ENCODE data around the gene PAPPA. TPM values are rescaled to one million over a fixed set of nuclear protein-coding genes. Genes with fewer than 3 reads are reported as not detected.

The PAPPA gene
- total and polyA plus RNA-seq, 2 donors from 2014 or later: 4.2 to 10.2 TPM

DNA sequence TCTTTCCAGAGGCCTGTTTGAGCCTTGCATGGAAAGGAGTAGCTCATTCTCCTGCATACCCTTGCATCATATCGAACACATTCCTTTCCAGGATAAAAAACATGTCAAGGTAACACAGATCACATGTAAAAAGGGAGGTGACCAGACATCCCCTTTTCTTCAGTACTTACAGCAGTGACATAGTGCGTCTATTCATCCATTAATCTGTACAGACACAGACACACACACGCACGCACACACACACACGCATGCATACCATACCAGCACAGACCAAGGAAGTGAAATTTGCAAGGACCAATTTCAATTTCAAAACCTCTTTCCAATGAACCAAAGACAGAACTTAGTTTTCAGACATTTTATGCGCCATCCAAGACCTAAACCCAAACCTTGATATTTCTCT lies 256.0 kb downstream of the PAPPA start:
- Histone ChIP-seq H3K27ac (ENCODE audit: low read depth in 2 of 2, low read length in 2 of 2) (no peak overlapping the region), H3K36me3 (ENCODE audit: control insufficient read depth in 2 of 3, insufficient read depth in 3 of 3, low read length in 3 of 3) (no peaks in the 10 kb centered on the region), H3K9ac (ENCODE audit: low read length in 3 of 3) (no peak overlapping the region), H3K4me3 (ENCODE audit: low read length in 3 of 3) (no peak overlapping the region), H3K4me1 (ENCODE audit: control insufficient read depth in 2 of 3, insufficient read depth in 2 of 3, low read depth in 1 of 3, low read length in 3 of 3) (no peaks in the 10 kb centered on the region), H3K9me3 (ENCODE audit: control insufficient read depth in 2 of 3, insufficient read depth in 1 of 3, low read length in 3 of 3) (no peaks in the 10 kb centered on the region), H3K27me3 (ENCODE audit: control insufficient read depth, insufficient read depth, low read length) (no peaks in the 10 kb centered on the region)
- no peak for TF ChIP-seq CTCF (IDR thresholded peaks at IDR 0.05; ENCODE audit: borderline replicate concordance, extremely low read depth, insufficient read depth)
- intact Hi-C loops (cut with DNase I): no loop called here
- no peak for FAIRE-seq
- no peak for DNase-seq

DNA sequence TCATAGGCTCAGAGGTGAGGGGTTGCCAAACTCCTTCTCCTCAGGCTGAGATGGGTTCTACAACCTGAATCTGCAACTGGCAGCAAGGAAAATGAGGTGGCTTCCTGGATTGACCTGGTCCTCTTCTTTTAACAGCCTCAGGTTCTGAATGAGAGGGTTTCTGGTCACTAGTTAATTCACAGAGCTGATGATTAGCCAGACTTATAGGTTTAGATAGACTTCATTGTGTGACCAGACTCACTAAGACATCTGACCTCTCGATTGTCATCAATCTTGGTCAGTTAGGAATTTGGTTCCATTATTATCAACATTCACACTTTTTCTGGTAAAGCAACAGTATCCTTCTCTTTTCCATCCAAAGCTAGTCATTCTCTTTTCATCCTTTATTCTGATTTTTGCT lies 257.9 kb downstream of the PAPPA start:
- TF ChIP-seq CTCF (IDR thresholded peaks at IDR 0.05; ENCODE audit: borderline replicate concordance, extremely low read depth, insufficient read depth): no peak
- Histone ChIP-seq H3K9me3 (ENCODE audit: control insufficient read depth in 2 of 3, insufficient read depth in 1 of 3, low read length in 3 of 3) (no peaks in the 10 kb centered on the region), H3K9ac (ENCODE audit: low read length in 3 of 3) (no peak overlapping the region), H3K4me1 (ENCODE audit: control insufficient read depth in 2 of 3, insufficient read depth in 2 of 3, low read depth in 1 of 3, low read length in 3 of 3) (no peaks in the 10 kb centered on the region), H3K27ac (ENCODE audit: low read depth in 2 of 2, low read length in 2 of 2) (no peak overlapping the region), H3K36me3 (ENCODE audit: control insufficient read depth in 2 of 3, insufficient read depth in 3 of 3, low read length in 3 of 3) (peaks cover 0 to 2% (median 0%) of the 10 kb centered on the region in 3 donors), H3K27me3 (ENCODE audit: control insufficient read depth, insufficient read depth, low read length) (no peaks in the 10 kb centered on the region), H3K4me3 (ENCODE audit: low read length in 3 of 3) (no peak overlapping the region)
- intact Hi-C loops (cut with DNase I): no loop called here
- no peak for FAIRE-seq
- DNase-seq: peak in 1 of 5 donors; percentile 13

DNA sequence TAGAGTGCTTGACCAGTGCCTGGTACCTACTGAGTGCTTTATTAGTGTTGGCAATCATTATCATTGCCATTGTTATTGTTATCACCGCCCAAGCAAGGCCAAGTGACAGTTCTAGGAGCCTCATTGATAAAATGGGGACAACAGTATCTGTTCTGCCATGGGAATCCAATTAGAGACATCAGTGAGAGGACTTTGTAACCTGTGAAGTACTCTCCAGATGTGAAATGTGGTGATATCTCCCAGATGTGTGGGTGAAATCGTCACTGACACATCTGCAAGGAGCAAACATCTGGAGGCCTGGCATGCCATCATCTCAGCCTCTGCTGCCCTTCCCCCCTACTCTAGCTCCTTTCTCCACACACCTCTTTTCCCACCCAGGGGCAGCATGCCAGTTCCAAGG lies 260.8 kb downstream of the PAPPA start:
- FAIRE-seq (no peak), DNase-seq (no peak)
- peaks cover 0 to 2% (median 0%) of the 10 kb centered on the region in 3 donors for H3K36me3 ChIP-seq (ENCODE audit: control insufficient read depth in 2 of 3, insufficient read depth in 3 of 3, low read length in 3 of 3)
- peaks cover 0 to 3% (median 3%) of the 10 kb centered on the region in 3 donors for H3K4me1 ChIP-seq (ENCODE audit: control insufficient read depth in 2 of 3, insufficient read depth in 2 of 3, low read depth in 1 of 3, low read length in 3 of 3)
- no peak for TF ChIP-seq CTCF (IDR thresholded peaks at IDR 0.05; ENCODE audit: borderline replicate concordance, extremely low read depth, insufficient read depth)
- intact Hi-C loops (cut with DNase I): no loop called here
- H3K9ac ChIP-seq (ENCODE audit: low read length in 3 of 3): no peak overlapping the region
- no peaks in the 10 kb centered on the region for H3K9me3 ChIP-seq (ENCODE audit: control insufficient read depth in 2 of 3, insufficient read depth in 1 of 3, low read length in 3 of 3)
- H3K4me3 ChIP-seq (ENCODE audit: low read length in 3 of 3): no peak overlapping the region
- H3K27me3 ChIP-seq (ENCODE audit: control insufficient read depth, insufficient read depth, low read length): no peaks in the 10 kb centered on the region
- H3K27ac ChIP-seq (ENCODE audit: low read depth in 2 of 2, low read length in 2 of 2): no peak overlapping the region

- no peak for TF ChIP-seq CTCF (IDR thresholded peaks at IDR 0.05; ENCODE audit: borderline replicate concordance, extremely low read depth, insufficient read depth)
- Histone ChIP-seq H3K9me3 (ENCODE audit: control insufficient read depth in 2 of 3, insufficient read depth in 1 of 3, low read length in 3 of 3) (no peaks in the 10 kb centered on the region), H3K27me3 (ENCODE audit: control insufficient read depth, insufficient read depth, low read length) (no peaks in the 10 kb centered on the region), H3K36me3 (ENCODE audit: control insufficient read depth in 2 of 3, insufficient read depth in 3 of 3, low read length in 3 of 3) (peaks cover 0 to 2% (median 0%) of the 10 kb centered on the region in 3 donors), H3K9ac (ENCODE audit: low read length in 3 of 3) (no peak overlapping the region), H3K4me1 (ENCODE audit: control insufficient read depth in 2 of 3, insufficient read depth in 2 of 3, low read depth in 1 of 3, low read length in 3 of 3) (peaks cover 0 to 3% (median 3%) of the 10 kb centered on the region in 3 donors), H3K27ac (ENCODE audit: low read depth in 2 of 2, low read length in 2 of 2) (no peak overlapping the region), H3K4me3 (ENCODE audit: low read length in 3 of 3) (no peak overlapping the region)
- intact Hi-C loops (cut with DNase I): no loop called here
- no peak for DNase-seq
- FAIRE-seq: no peak
These were observed 262.8 kb downstream of the PAPPA start for GRCh38 chr9:116416421-116416820.
